MCF 10A (cell line): ENCODE data around the gene SH3BP4. TPM values are rescaled to one million over a fixed set of nuclear protein-coding genes. Genes with fewer than 3 reads are reported as not detected.
A peak's percentile ranks its signal among the peaks of the same experiment; 100 is the strongest.

Experiments
- BruUV-seq: library from RNA; stranded (reverse); fragments of 400-500 nt; replicated peaks from 2 replicates; lab custom pipeline; 2021; lab: Mats Ljungman, UMichigan
- CTCF ChIA-PET: fragments of 300-600 bp; sonication (Branson Sonifier 250); formaldehyde crosslinking; extraction: SDS; loops from one replicate; lab custom pipeline; 2021; ENCODE audit warnings: antibody characterized with exemption, inconsistent platforms; lab: Yijun Ruan, JAX
- POLR2A ChIA-PET: fragments of 300-600, 350-650 bp; sonication (Branson Sonifier 250); formaldehyde crosslinking; extraction: SDS; loops from one replicate; lab custom pipeline; 2020; ENCODE audit warnings: antibody characterized with exemption, inconsistent platforms; lab: Yijun Ruan, JAX
- DNase-seq: peaks from one replicate; pipeline ENCODE4 v3.0.0-alpha.2; 2018; ENCODE audit not compliant: unreplicated experiment
- H3K27ac Mint-ChIP-seq: one replicate; pipeline ENCODE4 v1.8.0; 2022; ENCODE audit warnings: mild to moderate bottlenecking, low read depth, mixed read lengths; ENCODE audit not compliant: unreplicated experiment
- H3K27me3 Mint-ChIP-seq: one replicate; pipeline ENCODE4 v1.8.0; 2022; ENCODE audit warnings: mixed read lengths; ENCODE audit not compliant: insufficient read depth, unreplicated experiment
- H3K36me3 Mint-ChIP-seq: one replicate; pipeline ENCODE4 v1.8.0; 2022; ENCODE audit warnings: mild to moderate bottlenecking, moderate library complexity, mixed read lengths; ENCODE audit not compliant: insufficient read depth, unreplicated experiment
- H3K4me1 Mint-ChIP-seq: one replicate; pipeline ENCODE4 v1.8.0; 2022; ENCODE audit warnings: mixed read lengths; ENCODE audit not compliant: insufficient read depth, unreplicated experiment
- H3K4me3 Mint-ChIP-seq: one replicate; pipeline ENCODE4 v1.8.0; 2022; ENCODE audit warnings: mild to moderate bottlenecking, moderate library complexity, mixed read lengths; ENCODE audit not compliant: unreplicated experiment
- H3K9me3 Mint-ChIP-seq: one replicate; pipeline ENCODE4 v1.8.0; 2022; ENCODE audit warnings: mixed read lengths; ENCODE audit not compliant: unreplicated experiment
- CTCF ChIP-seq: fragments of 200-600 bp; IDR thresholded peaks from one replicate; pipeline ENCODE4 v1.8.0; 2022; ENCODE audit warnings: antibody characterized with exemption, mild to moderate bottlenecking; ENCODE audit not compliant: unreplicated experiment
- intact Hi-C: fragments of 100-400 bp; cut with micrococcal nuclease; formaldehyde crosslinking; loops from 2 replicates; pipeline ENCODE4 v1.14.1; 2022
- total RNA-seq: library from RNA; stranded (reverse); gene quantifications from 2 replicates; pipeline ENCODE4 v1.2.3, GENCODE V29; 2022

The SH3BP4 gene
- total RNA-seq, 1 experiment from 2014 or later = 59.7 TPM

- no peak for DNase-seq
- no peaks in the 10 kb centered on the region for H3K9me3 Mint-ChIP-seq
- ChIA-PET CTCF (interaction anchor here (0.6 to 1.2 kb wide), 4 partner anchors 20 to 760 kb away, joined by 3 to 4 read pairs (median 3); no protein-coding TSS in a partner anchor), POLR2A (interaction anchor here (0.7 to 6.4 kb wide), 10 partner anchors 12 to 125 kb away, joined by 3 to 56 read pairs (median 7); no protein-coding TSS in a partner anchor)
- no peak for TF ChIP-seq CTCF
- peaks cover 51% of the 10 kb centered on the region for H3K4me1 Mint-ChIP-seq
- peaks cover 35% of the 10 kb centered on the region for H3K36me3 Mint-ChIP-seq
- no TSS peak for BruUV-seq
- peak overlapping the region; percentile 71 for H3K4me3 Mint-ChIP-seq
- peak overlapping the region; percentile 90 for H3K27ac Mint-ChIP-seq
- no peaks in the 10 kb centered on the region for H3K27me3 Mint-ChIP-seq
- intact Hi-C loops = loop anchor here (5.0 kb wide), 1 partner anchor 45 kb away; no protein-coding TSS in a partner anchor
Measured at GRCh38 chr2:234982096-234982834, 30.4 kb downstream of the SH3BP4 start.

- no TSS peak for BruUV-seq
- no peak overlapping the region for H3K27ac Mint-ChIP-seq
- peaks cover 37% of the 10 kb centered on the region for H3K36me3 Mint-ChIP-seq
- H3K4me3 Mint-ChIP-seq = no peak overlapping the region
- ChIA-PET CTCF (interaction anchor here (0.6 kb wide), 1 partner anchor 19 kb away, joined by 3 read pairs; no protein-coding TSS in a partner anchor), POLR2A (interaction anchor here (0.7 kb wide), 1 partner anchor 50 kb away, joined by 4 read pairs; no protein-coding TSS in a partner anchor)
- no peaks in the 10 kb centered on the region for H3K27me3 Mint-ChIP-seq
- no peaks in the 10 kb centered on the region for H3K9me3 Mint-ChIP-seq
- H3K4me1 Mint-ChIP-seq = peaks cover 50% of the 10 kb centered on the region
- no peak for DNase-seq
- no peak for TF ChIP-seq CTCF
- intact Hi-C loops = loop anchor here (5.0 kb wide), 1 partner anchor 44 kb away; no protein-coding TSS in a partner anchor
Measured at GRCh38 chr2:234983011-234983726, 31.4 kb downstream of the SH3BP4 start.

GRCh38 chr2:234985608-234986245, 33.9 kb downstream of the SH3BP4 start:
- no peak overlapping the region for H3K27ac Mint-ChIP-seq
- no peak for DNase-seq
- TF ChIP-seq CTCF = no peak
- no TSS peak for BruUV-seq
- H3K9me3 Mint-ChIP-seq = no peaks in the 10 kb centered on the region
- no peaks in the 10 kb centered on the region for H3K27me3 Mint-ChIP-seq
- ChIA-PET CTCF (interaction anchor here (0.6 to 1.0 kb wide), 2 partner anchors 32 to 87 kb away, joined by 3 to 5 read pairs; no protein-coding TSS in a partner anchor), POLR2A (interaction anchor here (0.7 to 1.0 kb wide), 2 partner anchors 42 to 105 kb away, joined by 3 to 7 read pairs; no protein-coding TSS in a partner anchor)
- H3K4me3 Mint-ChIP-seq = no peak overlapping the region
- H3K4me1 Mint-ChIP-seq = peaks cover 57% of the 10 kb centered on the region
- intact Hi-C loops = no loop called here
- H3K36me3 Mint-ChIP-seq = peaks cover 37% of the 10 kb centered on the region
